IMR-90 (cell line): ENCODE measurements around the gene SLC25A26. TPM values are rescaled to one million over a fixed set of nuclear protein-coding genes. Genes with fewer than 3 reads are reported as not detected.

ENCODE experiments used
- ATAC-seq: fragments of 200-7000 bp; cut with Tn5 transposase; 2 replicates; pipeline ENCODE4 v1.9.1; 2020; ENCODE audit warnings: low read depth, mild to moderate bottlenecking, moderate library complexity
- BruUV-seq: library from RNA; stranded (reverse); fragments of 400-500 nt; replicated peaks from 2 replicates; lab custom pipeline; 2021; lab: Mats Ljungman, UMichigan
- CTCF ChIA-PET: fragments of 300-600 bp; formaldehyde crosslinking; extraction: SDS; loops from one replicate; lab custom pipeline; 2021; ENCODE audit warnings: antibody characterized with exemption; lab: Yijun Ruan, JAX
- POLR2A ChIA-PET: fragments of 300-600 bp; sonication (Branson Sonifier 250); formaldehyde crosslinking; loops from one replicate; lab custom pipeline; 2022; ENCODE audit warnings: antibody characterized with exemption; ENCODE audit not compliant: unreplicated experiment; lab: Charles Lee
- DNase-seq: peaks from one replicate; pipeline ENCODE4 v3.0.0; 2013
- H2AFZ ChIP-seq: replicated peaks from 2 replicates; pipeline ENCODE3; 2013; ENCODE audit warnings: low read length, mild to moderate bottlenecking; ENCODE audit not compliant: poor library complexity
- H2AK5ac ChIP-seq: 2 replicates; pipeline ENCODE4 v1.6.1; 2013; ENCODE audit warnings: low read depth, low read length, inconsistent platforms
- H2AK9ac ChIP-seq: replicated peaks from 2 replicates; pipeline ENCODE3; 2013; ENCODE audit warnings: mild to moderate bottlenecking, low read depth, low read length, moderate library complexity; ENCODE audit not compliant: poor library complexity
- H2BK120ac ChIP-seq: 2 replicates; pipeline ENCODE4 v1.6.1; 2013; ENCODE audit warnings: low read depth, low read length, inconsistent platforms
- H2BK15ac ChIP-seq: 3 replicates; pipeline ENCODE4 v1.6.1; 2013; ENCODE audit warnings: low read depth, low read length, inconsistent platforms
- H2BK20ac ChIP-seq: 2 replicates; pipeline ENCODE4 v1.6.1; 2013; ENCODE audit warnings: low read depth, mild to moderate bottlenecking, inconsistent platforms, low read length, moderate library complexity
- H2BK5ac ChIP-seq: 2 replicates; pipeline ENCODE4 v1.6.1; 2013; ENCODE audit warnings: mild to moderate bottlenecking, low read depth, low read length, inconsistent platforms; ENCODE audit not compliant: poor library complexity, severe bottlenecking
- H3K14ac ChIP-seq: replicated peaks from 2 replicates; pipeline ENCODE4 v1.6.1; 2013; ENCODE audit warnings: low read depth, low read length, inconsistent platforms
- H3K18ac ChIP-seq: 2 replicates; pipeline ENCODE4 v1.6.1; 2013; ENCODE audit warnings: low read depth, low read length, control low read depth
- H3K23ac ChIP-seq: 2 replicates; pipeline ENCODE4 v1.6.1; 2013; ENCODE audit warnings: low read depth, low read length, inconsistent platforms
- H3K27ac ChIP-seq: 2 replicates; pipeline ENCODE4 v1.5.1; 2013; ENCODE audit warnings: mild to moderate bottlenecking, control low read depth, low read length; ENCODE audit not compliant: insufficient read depth
- H3K27me3 ChIP-seq: 2 replicates; pipeline ENCODE4 v1.6.1; 2013; ENCODE audit warnings: low read length; ENCODE audit not compliant: control insufficient read depth, insufficient read depth
- H3K36me3 ChIP-seq: 2 replicates; pipeline ENCODE4 v1.6.1; 2013; ENCODE audit warnings: low read length, mixed read lengths; ENCODE audit not compliant: control insufficient read depth, insufficient read depth
- H3K4ac ChIP-seq: 2 replicates; pipeline ENCODE4 v1.6.1; 2013; ENCODE audit warnings: low read depth, low read length, inconsistent platforms
- H3K4me1 ChIP-seq: 2 replicates; pipeline ENCODE4 v1.6.1; 2013; ENCODE audit warnings: low read length, mixed read lengths; ENCODE audit not compliant: control insufficient read depth, insufficient read depth
- H3K4me2 ChIP-seq: 2 replicates; pipeline ENCODE4 v1.6.1; 2013; ENCODE audit warnings: low read depth, mild to moderate bottlenecking, control low read depth, low read length, moderate library complexity
- H3K4me3 ChIP-seq: 2 replicates; pipeline ENCODE4 v1.5.1; 2013; ENCODE audit warnings: low read depth, mild to moderate bottlenecking, control low read depth, low read length, moderate library complexity; ENCODE audit not compliant: insufficient read depth
- H3K56ac ChIP-seq: 2 replicates; pipeline ENCODE4 v1.6.1; 2013; ENCODE audit warnings: low read length, inconsistent platforms; ENCODE audit not compliant: insufficient read depth; ENCODE audit errors: extremely low read depth
- H3K79me1 ChIP-seq, 2 experiments: 2 replicates each; pipeline ENCODE4 v1.6.1; 2013; ENCODE audit warnings: low read length in 2 of 2, inconsistent platforms in 1 of 2, low read depth in 1 of 2
- H3K9ac ChIP-seq: 2 replicates; pipeline ENCODE4 v1.6.1; 2013; ENCODE audit warnings: low read depth, low read length, control low read depth
- H3K9me1 ChIP-seq: 2 replicates; pipeline ENCODE4 v1.6.1; 2013; ENCODE audit warnings: low read length, inconsistent platforms; ENCODE audit not compliant: insufficient read depth
- H3K9me3 ChIP-seq: 2 replicates; pipeline ENCODE4 v1.6.1; 2013; ENCODE audit warnings: low read length; ENCODE audit not compliant: control insufficient read depth, insufficient read depth
- H4K20me1 ChIP-seq: 2 replicates; pipeline ENCODE4 v1.6.1; 2013; ENCODE audit warnings: low read length, inconsistent platforms; ENCODE audit not compliant: insufficient read depth
- H4K5ac ChIP-seq: 2 replicates; pipeline ENCODE4 v1.6.1; 2013; ENCODE audit warnings: mild to moderate bottlenecking, low read depth, low read length, control low read depth
- H4K8ac ChIP-seq, 2 experiments: 2 replicates each; pipeline ENCODE4 v1.6.1; 2013; ENCODE audit warnings: low read depth in 2 of 2, low read length in 2 of 2, control low read depth in 1 of 2, inconsistent platforms in 1 of 2
- H4K91ac ChIP-seq: 2 replicates; pipeline ENCODE4 v1.6.1; 2013; ENCODE audit warnings: low read depth, low read length, inconsistent platforms; ENCODE audit not compliant: insufficient read depth
- BHLHE40 ChIP-seq: fragments of 150-350 bp; IDR thresholded peaks from 2 replicates; pipeline ENCODE4 v1.6.1; 2016; ENCODE audit warnings: mild to moderate bottlenecking, low read depth, low read length
- CEBPB ChIP-seq: IDR thresholded peaks from 2 replicates; pipeline ENCODE4 v1.6.1; 2012; ENCODE audit warnings: low read depth, low read length, improper control_type of control experiment
- CHD1 ChIP-seq: IDR thresholded peaks from 2 replicates; pipeline ENCODE4 v1.6.1; 2012; ENCODE audit warnings: low read depth, low read length, improper control_type of control experiment
- CTCF ChIP-seq: conservative IDR thresholded peaks from 2 replicates; pipeline ENCODE4 v1.5.1; 2012; ENCODE audit warnings: mild to moderate bottlenecking, low read depth, low read length, improper control_type of control experiment
- ELK1 ChIP-seq: fragments of 150-350 bp; IDR thresholded peaks from 2 replicates; pipeline ENCODE4 v1.6.1; 2016; ENCODE audit warnings: low read depth, mild to moderate bottlenecking, low read length, moderate library complexity, borderline replicate concordance
- FOS ChIP-seq: fragments of 150-350 bp; IDR thresholded peaks from 2 replicates; pipeline ENCODE4 v1.6.1; 2016; ENCODE audit warnings: low read depth, low read length
- MAFK ChIP-seq: IDR thresholded peaks from 2 replicates; pipeline ENCODE4 v1.6.1; 2012; ENCODE audit warnings: low read depth, low read length, improper control_type of control experiment
- MAZ ChIP-seq: IDR thresholded peaks from 2 replicates; pipeline ENCODE4 v1.6.1; 2012; ENCODE audit warnings: low read depth, mild to moderate bottlenecking, low read length, improper control_type of control experiment, moderate library complexity, borderline replicate concordance
- MXI1 ChIP-seq: IDR thresholded peaks from 2 replicates; pipeline ENCODE4 v1.6.1; 2012; ENCODE audit warnings: low read depth, mild to moderate bottlenecking, low read length, moderate library complexity, borderline replicate concordance
- NFE2L2 ChIP-seq: fragments of 150-350 bp; IDR thresholded peaks from 2 replicates; pipeline ENCODE4 v1.6.1; 2016; ENCODE audit warnings: low read depth, mild to moderate bottlenecking, low read length
- POLR2A ChIP-seq: IDR thresholded peaks from 2 replicates; pipeline ENCODE4 v1.6.1; 2012; ENCODE audit warnings: mild to moderate bottlenecking, low read depth, low read length
- RAD21 ChIP-seq: IDR thresholded peaks from 2 replicates; pipeline ENCODE4 v1.6.1; 2012; ENCODE audit warnings: low read length, improper control_type of control experiment
- RCOR1 ChIP-seq: IDR thresholded peaks from 2 replicates; pipeline ENCODE4 v1.6.1; 2012; ENCODE audit warnings: mild to moderate bottlenecking, low read length, improper control_type of control experiment; ENCODE audit not compliant: insufficient replicate concordance
- RFX5 ChIP-seq: IDR thresholded peaks from 2 replicates; pipeline ENCODE4 v1.8.0; 2012; ENCODE audit warnings: low read depth, mild to moderate bottlenecking, low read length, moderate library complexity
- SMC3 ChIP-seq: fragments of 150-350 bp; IDR thresholded peaks from 2 replicates; pipeline ENCODE4 v1.6.1; 2016; ENCODE audit warnings: low read depth, mild to moderate bottlenecking, antibody characterized with exemption, low read length, moderate library complexity
- WGBS, 2 experiments: methylation state at CpG; one replicate each; pipeline versions ENCODE4 v1.1.5 to v1.1.7; 2013; ENCODE audit warnings: missing lambda C conversion rate in 2 of 2; ENCODE audit not compliant: insufficient read length in 1 of 2; ENCODE audit errors: extremely low coverage in 2 of 2; 5-methylcytosine and 5-hydroxymethylcytosine counted together
- dilution Hi-C: fragments of 300-500 bp; cut with HindIII; formaldehyde crosslinking; loops from one replicate; pipeline ENCODE4 v1.14.3; 2018; ENCODE audit warnings: low sequenced_read_pairs; ENCODE audit not compliant: unreplicated experiment
- in situ Hi-C: fragments of 300-500 bp; cut with MboI; formaldehyde crosslinking; loops from 3 replicates; pipeline ENCODE4 v1.14.3; 2019; ENCODE audit warnings: low sequenced_read_pairs, inconsistent platforms, mixed read lengths
- intact Hi-C: fragments of 100-400 bp; cut with micrococcal nuclease; formaldehyde crosslinking; loops from 2 replicates; pipeline ENCODE4 v1.10.0; 2022
- polyA plus RNA-seq, 3 experiments: library from polyadenylated mRNA; depleted of rRNA; stranded (reverse); fragments of >200 nt; gene quantifications; 2 replicates each; pipeline ENCODE4 v1.2.3, GENCODE V29; 2012; ENCODE audit warnings: low replicate concordance in 1 of 3
- total RNA-seq: library from RNA; depleted of rRNA; stranded (reverse); fragments of >200 nt; gene quantifications from 2 replicates; pipeline ENCODE4 v1.2.3, GENCODE V29; 2012

Gene SLC25A26
- total and polyA plus RNA-seq, 2 of the 4 experiments (the other 2 are of a cell fraction) = 10.9 to 12.7 TPM

GRCh38 chr3:66259566-66260255, 38.9 kb downstream of the SLC25A26 start:
- 0 out of 2 replicates have a peak overlapping the region, but pooled peaks have one; percentile 16 for H2BK20ac ChIP-seq
- H3K18ac ChIP-seq = peak overlapping the region; percentile 51; the same call in 1 of the 2 replicates
- peak overlapping the region; percentile 47; the same call in 1 of the 2 replicates for H2AK5ac ChIP-seq
- H2AK9ac ChIP-seq = no peak overlapping the region
- no peak overlapping the region; the same call in 1 of the 2 replicates for H2BK120ac ChIP-seq
- H4K5ac ChIP-seq = 0 out of 2 replicates have a peak overlapping the region, but pooled peaks have one; percentile 50
- H3K14ac ChIP-seq = peak overlapping the region; percentile 34
- no peak overlapping the region for H3K27ac ChIP-seq
- DNase-seq (peak; percentile 52), ATAC-seq (peak; percentile 9; the same call in 1 of the 2 replicates)
- no peaks in the 10 kb centered on the region for H4K20me1 ChIP-seq
- peaks cover 17% of the 10 kb centered on the region for H3K9me1 ChIP-seq
- H2BK5ac ChIP-seq = no peak overlapping the region
- H4K8ac ChIP-seq = no peak overlapping the region
- CTCF ChIA-PET = no interaction called here
- H3K4me1 ChIP-seq = peaks cover 22% of the 10 kb centered on the region
- POLR2A ChIA-PET = no interaction called here
- no peak overlapping the region for H3K56ac ChIP-seq
- no peak overlapping the region for H3K9ac ChIP-seq
- H3K9me3 ChIP-seq = no peaks in the 10 kb centered on the region
- H4K91ac ChIP-seq = no peak overlapping the region
- no peaks in the 10 kb centered on the region for H3K27me3 ChIP-seq
- H2AFZ ChIP-seq = no peak overlapping the region
- in situ Hi-C loops (no loop called here), intact Hi-C loops (loop anchor here (5.0 kb wide), 1 partner anchor 238 kb away; no protein-coding TSS in a partner anchor), dilution Hi-C loops (no loop called here)
- WGBS, 2 experiments = 87% methylated on average over 3 of the region's 9 CpGs; no CpG with 5 or more reads in 1 of the 2 experiments
- H3K36me3 ChIP-seq = no peaks in the 10 kb centered on the region
- no peak overlapping the region for H3K4me3 ChIP-seq
- H3K79me1 ChIP-seq = peaks cover 6 to 19% of the 10 kb centered on the region in 2 experiments
- H3K4ac ChIP-seq = peak overlapping the region; percentile 29; the same call in 1 of the 2 replicates
- H3K23ac ChIP-seq = no peak overlapping the region
- BruUV-seq = no TSS peak
- no peak overlapping the region for H2BK15ac ChIP-seq
- no peak overlapping the region for H3K4me2 ChIP-seq
- no peak for TF ChIP-seq SMC3
- no peak for TF ChIP-seq RCOR1
- no peak for TF ChIP-seq CEBPB
- TF ChIP-seq RFX5 = no peak
- no peak for TF ChIP-seq RAD21
- TF ChIP-seq CTCF = no peak
- no peak for TF ChIP-seq CHD1
- TF ChIP-seq BHLHE40 = no peak
- TF ChIP-seq NFE2L2 = no peak
- no peak for TF ChIP-seq ELK1
- no peak for TF ChIP-seq MAFK
- TF ChIP-seq POLR2A = no peak
- no peak for TF ChIP-seq MAZ
- no peak for TF ChIP-seq FOS
- TF ChIP-seq MXI1 = no peak
